Suprapubic skin (tissue), 4 donors: ENCODE measurements around the gene SCP2.

Experiments used
- EP300 ChIP-seq: sonication (generic); formaldehyde crosslinking; IDR thresholded peaks from one replicate; pipeline ENCODE4 v1.6.1; 2017; ENCODE audit warnings: antibody characterized with exemption
- POLR2A ChIP-seq, 2 donors: fragments of 450-650 bp; IDR thresholded peaks; one replicate each; pipeline ENCODE4 v1.6.1; 2017; ENCODE audit warnings: antibody characterized with exemption in 2 of 2, mild to moderate bottlenecking in 2 of 2, moderate library complexity in 2 of 2
- POLR2AphosphoS5 ChIP-seq, 3 donors: sonication (generic); formaldehyde crosslinking; IDR thresholded peaks; one replicate each; pipeline ENCODE4 v1.6.1; 2017; ENCODE audit warnings: antibody characterized with exemption in 3 of 3
- TF ChIP-seq, protein P1 (sequence below), 2 donors: fragments of 200-600 bp in 1 of 2; fragments of 450-650 bp in 1 of 2; sonication (generic) in 1 of 2; IDR thresholded peaks; one replicate each; pipeline ENCODE4 v1.5.1; 2016 to 2019; ENCODE audit warnings: antibody characterized with exemption in 2 of 2, mild to moderate bottlenecking in 1 of 2, moderate library complexity in 1 of 2

DNA sequence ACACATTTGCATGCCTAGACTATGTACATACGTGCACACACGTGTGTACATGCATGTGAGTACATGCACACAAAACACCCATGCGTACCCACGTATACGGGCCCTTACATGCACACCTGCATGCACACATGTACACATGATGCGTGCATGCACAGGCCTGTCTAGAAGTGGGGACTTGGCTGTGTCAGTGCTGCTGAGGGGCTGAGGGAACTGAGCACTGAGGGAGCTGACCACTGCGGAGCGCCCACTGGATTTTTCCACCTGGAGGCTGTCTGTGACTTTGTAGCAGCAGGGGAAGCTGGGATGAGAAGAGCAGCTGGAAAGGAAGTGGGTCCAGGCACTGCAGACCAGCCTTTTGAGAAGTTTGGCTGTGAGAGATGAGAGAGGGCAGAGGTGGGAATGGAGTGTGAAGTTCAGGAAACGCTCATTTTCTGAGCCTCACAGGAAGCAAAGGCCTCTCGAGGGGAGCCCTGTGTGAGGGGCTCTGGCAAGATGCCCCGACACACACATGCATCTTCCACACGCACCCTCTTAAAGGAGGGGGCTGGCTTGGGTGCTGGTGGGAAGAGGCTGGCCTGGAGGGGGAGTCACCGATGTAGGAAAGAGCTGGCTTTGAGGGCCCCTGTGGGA is 155.9 kb downstream of the SCP2 start:
- TF ChIP-seq, protein P1, sequence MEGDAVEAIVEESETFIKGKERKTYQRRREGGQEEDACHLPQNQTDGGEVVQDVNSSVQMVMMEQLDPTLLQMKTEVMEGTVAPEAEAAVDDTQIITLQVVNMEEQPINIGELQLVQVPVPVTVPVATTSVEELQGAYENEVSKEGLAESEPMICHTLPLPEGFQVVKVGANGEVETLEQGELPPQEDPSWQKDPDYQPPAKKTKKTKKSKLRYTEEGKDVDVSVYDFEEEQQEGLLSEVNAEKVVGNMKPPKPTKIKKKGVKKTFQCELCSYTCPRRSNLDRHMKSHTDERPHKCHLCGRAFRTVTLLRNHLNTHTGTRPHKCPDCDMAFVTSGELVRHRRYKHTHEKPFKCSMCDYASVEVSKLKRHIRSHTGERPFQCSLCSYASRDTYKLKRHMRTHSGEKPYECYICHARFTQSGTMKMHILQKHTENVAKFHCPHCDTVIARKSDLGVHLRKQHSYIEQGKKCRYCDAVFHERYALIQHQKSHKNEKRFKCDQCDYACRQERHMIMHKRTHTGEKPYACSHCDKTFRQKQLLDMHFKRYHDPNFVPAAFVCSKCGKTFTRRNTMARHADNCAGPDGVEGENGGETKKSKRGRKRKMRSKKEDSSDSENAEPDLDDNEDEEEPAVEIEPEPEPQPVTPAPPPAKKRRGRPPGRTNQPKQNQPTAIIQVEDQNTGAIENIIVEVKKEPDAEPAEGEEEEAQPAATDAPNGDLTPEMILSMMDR (IDR thresholded peaks at IDR 0.05) = no peak
- TF ChIP-seq EP300 = no peak
- TF ChIP-seq POLR2A (IDR thresholded peaks at IDR 0.05) = no peak
- TF ChIP-seq POLR2AphosphoS5 (IDR thresholded peaks at IDR 0.05) = no peak
